Activated CD8-positive, alpha-beta T cell treated with anti-CD3 and anti-CD28 coated beads, Interleukin-2, amount 10 ng/mL, durations not matched to agents 7 days and 5 days (primary cell): ENCODE measurements around the gene DENND2C. TPM values are rescaled to one million over a fixed set of nuclear protein-coding genes. Genes with fewer than 3 reads are reported as not detected.

Source experiments
- ATAC-seq: fragments of 150-1000 bp; cut with Tn5 transposase; one replicate; pipeline ENCODE4 v1.10.0; 2021; ENCODE audit warnings: moderate library complexity
- CTCF ChIA-PET: fragments of 350-600 bp; sonication (Branson Sonifier 250); formaldehyde crosslinking; loops from one replicate; lab custom pipeline; 2021; ENCODE audit warnings: antibody characterized with exemption; lab: Charles Lee
- POLR2A ChIA-PET: fragments of 350-600 bp; sonication (Branson Sonifier 250); formaldehyde crosslinking; loops from one replicate; lab custom pipeline; 2021; ENCODE audit warnings: antibody characterized with exemption; lab: Charles Lee
- DNase-seq: peaks from one replicate; pipeline ENCODE4 v3.0.0-alpha.2; 2020
- H3K27ac Mint-ChIP-seq: one replicate; pipeline ENCODE4 v1.8.0; 2021; ENCODE audit warnings: mild to moderate bottlenecking, mixed read lengths
- H3K27me3 Mint-ChIP-seq: one replicate; pipeline ENCODE4 v1.8.0; 2021; ENCODE audit warnings: low read depth, mixed read lengths
- H3K36me3 Mint-ChIP-seq: one replicate; pipeline ENCODE4 v1.8.0; 2021; ENCODE audit warnings: low read depth, mixed read lengths
- H3K4me1 Mint-ChIP-seq: one replicate; pipeline ENCODE4 v1.8.0; 2021; ENCODE audit warnings: low read depth, mixed read lengths
- H3K4me3 Mint-ChIP-seq: one replicate; pipeline ENCODE4 v1.8.0; 2021; ENCODE audit warnings: mild to moderate bottlenecking, mixed read lengths
- H3K9me3 Mint-ChIP-seq: one replicate; pipeline ENCODE4 v1.8.0; 2022; ENCODE audit warnings: mixed read lengths; ENCODE audit not compliant: insufficient read depth
- total RNA-seq, 2 experiments: library from RNA; stranded (reverse); gene quantifications; one replicate each; pipeline ENCODE4 v1.2.3, GENCODE V29; 2021

Gene DENND2C
- total RNA-seq, 2 experiments from 2014 or later = 0.34 to 0.40 TPM

DNA sequence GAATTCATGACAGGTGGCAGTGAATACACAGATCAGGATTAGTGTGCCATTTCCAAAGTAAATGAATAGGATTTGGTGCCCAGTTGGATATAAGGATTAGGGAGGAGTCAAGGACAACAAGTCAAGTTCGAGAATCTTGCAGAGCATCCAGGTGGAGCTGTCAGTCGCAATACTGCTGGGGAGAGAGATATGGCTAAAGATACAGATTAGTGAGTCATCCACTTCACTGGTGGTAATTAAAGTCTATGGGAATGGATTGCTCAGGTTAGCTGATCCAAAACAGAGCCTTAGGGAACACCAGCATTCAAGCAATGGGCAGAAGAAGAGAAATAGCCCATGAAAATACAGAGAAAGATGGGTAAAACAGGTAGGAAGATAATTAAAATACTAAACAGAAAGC lies 115.3 kb downstream of the DENND2C start:
- Mint-ChIP-seq H3K4me3 (no peak overlapping the region), H3K4me1 (no peaks in the 10 kb centered on the region), H3K27me3 (no peaks in the 10 kb centered on the region), H3K27ac (no peak overlapping the region), H3K9me3 (no peaks in the 10 kb centered on the region), H3K36me3 (no peaks in the 10 kb centered on the region)
- POLR2A ChIA-PET = interaction anchor here (0.6 to 1.1 kb wide), 2 partner anchors 24 to 42 kb away, joined by 3 to 6 read pairs; no protein-coding TSS in a partner anchor
- no peak for ATAC-seq
- DNase-seq = no peak
- CTCF ChIA-PET = interaction anchor here (2.4 kb wide), 1 partner anchor 207 kb away, joined by 12 read pairs; no protein-coding TSS in a partner anchor

DNA sequence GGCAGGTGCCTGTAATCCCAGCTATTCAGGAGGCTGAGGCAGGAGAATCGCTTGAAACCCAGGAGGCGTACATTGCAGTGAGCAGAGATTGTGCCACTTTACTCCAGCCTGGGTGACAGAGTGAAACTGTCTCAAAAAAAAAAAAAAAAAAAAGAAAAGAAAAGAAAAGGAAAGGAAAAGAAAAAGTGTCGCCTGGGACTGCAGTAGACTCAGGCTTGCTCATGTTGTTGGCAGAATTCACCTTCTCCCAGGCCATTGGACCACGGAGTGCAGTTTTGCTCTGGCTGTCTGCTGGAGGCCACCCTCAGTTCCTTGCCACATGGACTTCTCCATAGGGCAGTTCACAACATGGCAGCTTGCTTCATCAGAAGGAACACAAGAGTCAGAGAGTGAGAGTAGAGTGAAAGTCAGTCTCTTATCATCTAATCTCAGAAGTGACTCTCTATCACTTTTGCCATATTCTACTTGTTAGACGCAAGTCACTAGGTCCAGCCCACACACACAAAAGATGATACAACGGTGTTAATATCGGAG lies 117.7 kb downstream of the DENND2C start:
- ChIA-PET CTCF (no interaction called here), POLR2A (no interaction called here)
- no peaks in the 10 kb centered on the region for H3K9me3 Mint-ChIP-seq
- H3K27ac Mint-ChIP-seq = no peak overlapping the region
- H3K4me1 Mint-ChIP-seq = no peaks in the 10 kb centered on the region
- no peak for ATAC-seq
- H3K36me3 Mint-ChIP-seq = no peaks in the 10 kb centered on the region
- no peak for DNase-seq
- H3K4me3 Mint-ChIP-seq = no peak overlapping the region
- H3K27me3 Mint-ChIP-seq = no peaks in the 10 kb centered on the region

DNA sequence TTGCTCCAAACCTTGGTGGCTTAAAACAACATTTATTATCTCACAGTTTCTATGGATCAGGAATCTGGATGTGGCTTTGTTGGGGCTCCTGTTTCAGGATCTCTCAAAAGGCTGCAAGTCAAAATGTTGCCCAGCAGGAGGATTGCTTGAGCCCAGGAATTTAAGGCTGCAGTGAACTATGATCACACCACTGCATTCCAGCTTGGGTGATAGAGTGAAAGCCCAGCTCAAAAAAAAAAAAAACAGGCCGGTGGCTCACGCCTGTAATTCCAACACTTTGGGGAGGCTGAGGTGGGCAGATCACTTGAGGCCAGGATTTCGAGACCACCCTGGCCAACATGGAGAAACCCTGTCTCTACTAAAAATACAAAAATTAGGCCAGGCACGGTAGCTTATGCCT lies 118.4 kb downstream of the DENND2C start:
- Mint-ChIP-seq H3K4me1 (no peaks in the 10 kb centered on the region), H3K36me3 (no peaks in the 10 kb centered on the region), H3K4me3 (no peak overlapping the region), H3K9me3 (no peaks in the 10 kb centered on the region), H3K27me3 (no peaks in the 10 kb centered on the region), H3K27ac (no peak overlapping the region)
- ChIA-PET POLR2A (no interaction called here), CTCF (no interaction called here)
- ATAC-seq (no peak), DNase-seq (no peak)

DNA sequence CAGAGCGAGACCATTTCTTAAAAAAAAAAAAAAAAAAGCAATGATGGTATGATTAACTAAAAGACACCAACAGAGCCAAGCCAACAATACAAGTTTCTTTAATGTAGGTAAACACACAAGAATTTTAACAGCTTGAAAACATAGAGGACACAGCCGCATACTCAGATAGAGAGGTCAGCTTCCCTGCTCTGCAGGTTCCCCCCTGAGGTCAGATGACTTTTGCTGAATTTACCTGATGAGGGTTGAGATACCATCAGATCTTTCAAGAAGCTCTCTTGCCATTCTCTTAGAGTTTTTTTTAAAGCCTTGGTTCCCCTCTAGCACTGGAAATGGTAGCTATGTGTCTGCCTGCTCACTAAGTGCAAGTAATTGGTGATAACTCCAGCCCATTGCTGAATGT lies 119.5 kb downstream of the DENND2C start:
- ATAC-seq (no peak), DNase-seq (no peak)
- ChIA-PET POLR2A (no interaction called here), CTCF (interaction anchor here (1.0 kb wide), 1 partner anchor 10 kb away, joined by 3 read pairs; no protein-coding TSS in a partner anchor)
- Mint-ChIP-seq H3K4me1 (no peaks in the 10 kb centered on the region), H3K4me3 (no peak overlapping the region), H3K27me3 (no peaks in the 10 kb centered on the region), H3K9me3 (no peaks in the 10 kb centered on the region), H3K27ac (no peak overlapping the region), H3K36me3 (no peaks in the 10 kb centered on the region)

DNA sequence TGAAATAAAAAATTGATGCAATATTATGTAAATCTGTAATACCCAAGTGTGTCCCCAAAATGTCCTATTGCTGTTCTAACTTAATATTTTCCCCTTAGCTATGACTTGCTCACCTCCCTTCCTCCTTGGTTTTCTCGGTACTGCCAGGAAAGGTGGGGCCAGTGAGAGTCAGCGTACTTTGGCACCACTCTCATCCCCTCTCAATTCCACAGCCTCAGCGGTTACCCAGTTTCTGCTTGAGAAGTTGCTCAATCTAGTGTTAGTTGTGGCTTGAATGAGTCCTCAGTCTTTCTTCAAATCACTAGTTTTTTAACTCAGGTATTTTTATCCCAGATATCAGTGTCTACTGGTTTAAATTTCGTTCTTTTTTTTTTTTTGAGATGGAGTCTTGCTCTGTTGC lies 120.7 kb downstream of the DENND2C start:
- Mint-ChIP-seq H3K4me3 (no peak overlapping the region), H3K36me3 (no peaks in the 10 kb centered on the region), H3K4me1 (no peaks in the 10 kb centered on the region), H3K9me3 (no peaks in the 10 kb centered on the region), H3K27me3 (no peaks in the 10 kb centered on the region), H3K27ac (no peak overlapping the region)
- CTCF ChIA-PET = no interaction called here
- POLR2A ChIA-PET = no interaction called here
- no peak for DNase-seq
- ATAC-seq = no peak

DNA sequence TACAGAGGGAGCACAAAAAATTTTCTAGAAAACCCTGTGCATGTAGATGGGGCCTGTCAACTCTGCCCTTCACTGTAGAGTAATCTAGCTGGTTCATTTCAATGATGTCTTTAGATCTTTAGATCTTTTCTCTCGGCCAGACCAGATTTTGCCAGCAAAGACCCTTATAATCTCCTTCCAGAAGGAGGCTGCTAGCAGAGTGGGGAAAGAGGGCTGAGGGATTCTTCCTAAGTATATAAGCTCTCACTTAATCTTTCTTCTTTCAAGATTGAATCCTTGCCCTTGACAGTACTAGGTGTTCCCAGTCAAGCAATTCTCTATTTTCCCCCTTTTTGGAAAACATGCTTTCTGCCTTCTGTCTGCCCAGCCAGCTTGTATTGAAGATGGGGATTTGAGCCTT lies 122.8 kb downstream of the DENND2C start:
- H3K9me3 Mint-ChIP-seq = no peaks in the 10 kb centered on the region
- H3K27ac Mint-ChIP-seq = no peak overlapping the region
- ChIA-PET POLR2A (no interaction called here), CTCF (no interaction called here)
- H3K36me3 Mint-ChIP-seq = no peaks in the 10 kb centered on the region
- DNase-seq = no peak
- no peak for ATAC-seq
- no peaks in the 10 kb centered on the region for H3K27me3 Mint-ChIP-seq
- no peak overlapping the region for H3K4me3 Mint-ChIP-seq
- H3K4me1 Mint-ChIP-seq = no peaks in the 10 kb centered on the region

DNA sequence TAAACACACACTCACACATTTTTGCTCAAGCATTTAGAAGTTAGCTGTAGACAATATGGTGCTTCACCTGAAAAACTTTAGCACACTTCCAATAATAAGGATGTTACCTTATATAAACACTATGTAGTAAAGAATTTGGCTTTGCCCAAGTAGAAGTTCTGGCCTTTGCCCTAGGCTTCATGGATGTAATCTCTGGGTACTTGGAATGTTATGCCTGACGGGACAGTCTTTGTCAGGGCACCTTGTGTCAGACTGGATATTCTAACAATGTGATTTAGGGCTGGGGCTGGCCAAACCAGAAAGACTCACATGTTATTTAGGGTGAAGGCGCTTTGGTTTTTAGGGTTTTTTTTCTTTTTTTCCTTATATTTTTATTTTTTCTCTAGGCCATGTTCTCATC lies 124.1 kb downstream of the DENND2C start:
- POLR2A ChIA-PET = no interaction called here
- Mint-ChIP-seq H3K27ac (no peak overlapping the region), H3K9me3 (no peaks in the 10 kb centered on the region), H3K4me1 (no peaks in the 10 kb centered on the region), H3K4me3 (no peak overlapping the region), H3K36me3 (no peaks in the 10 kb centered on the region), H3K27me3 (no peaks in the 10 kb centered on the region)
- no peak for ATAC-seq
- CTCF ChIA-PET = interaction anchor here (1.1 kb wide), 1 partner anchor 21 kb away, joined by 3 read pairs; no protein-coding TSS in a partner anchor
- DNase-seq = no peak

DNA sequence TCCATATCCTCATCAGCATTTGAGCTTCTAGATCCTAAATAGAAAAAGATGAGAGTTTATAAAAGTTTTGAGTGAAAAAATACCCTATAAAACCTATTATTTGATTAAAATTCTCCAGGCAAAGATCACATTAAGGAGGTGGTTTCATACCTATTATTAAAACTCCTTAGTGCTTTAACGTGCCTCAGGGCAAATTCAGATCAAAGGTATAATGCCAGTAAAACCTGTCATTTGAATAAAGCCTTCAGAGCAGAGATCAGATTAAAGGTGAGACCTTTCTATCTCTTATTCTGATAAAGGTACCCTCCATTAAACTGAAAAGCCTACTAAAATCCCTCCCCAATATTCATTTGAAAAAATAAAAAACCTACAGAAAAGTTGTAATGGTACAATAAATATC lies 124.5 kb downstream of the DENND2C start:
- H3K36me3 Mint-ChIP-seq = no peaks in the 10 kb centered on the region
- POLR2A ChIA-PET = no interaction called here

DNA sequence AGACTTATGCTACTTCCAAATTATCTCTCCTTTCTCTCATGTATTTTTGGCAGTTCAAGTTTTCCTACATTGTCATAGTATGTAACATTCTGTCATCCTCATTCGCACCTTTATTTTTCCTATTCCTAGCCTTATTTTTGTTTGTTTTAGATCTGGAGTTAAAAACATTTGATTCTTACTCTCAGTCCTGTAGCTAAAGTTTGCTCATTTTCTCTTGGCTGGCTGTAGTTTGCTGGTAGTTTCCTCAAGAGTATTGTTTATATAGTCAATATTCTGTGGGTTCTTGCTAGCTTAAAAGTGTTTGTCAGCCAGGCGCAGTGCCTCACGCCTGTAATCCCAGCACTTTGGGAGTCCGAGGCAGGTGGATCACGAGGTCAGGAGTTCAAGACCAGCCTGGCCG lies 129.0 kb downstream of the DENND2C start:
- ATAC-seq (no peak), DNase-seq (no peak)
- Mint-ChIP-seq H3K4me3 (no peak overlapping the region), H3K4me1 (no peaks in the 10 kb centered on the region), H3K9me3 (no peaks in the 10 kb centered on the region), H3K27me3 (no peaks in the 10 kb centered on the region), H3K27ac (no peak overlapping the region), H3K36me3 (no peaks in the 10 kb centered on the region)
- ChIA-PET POLR2A (no interaction called here), CTCF (interaction anchor here (1.1 kb wide), 1 partner anchor 194 kb away, joined by 3 read pairs; no protein-coding TSS in a partner anchor)

More for the DNA sequence above, 124.5 kb downstream of the DENND2C start:
- no peak for ATAC-seq
- DNase-seq = no peak
- Mint-ChIP-seq H3K4me3 (no peak overlapping the region), H3K27me3 (no peaks in the 10 kb centered on the region), H3K9me3 (no peaks in the 10 kb centered on the region), H3K27ac (no peak overlapping the region), H3K4me1 (no peaks in the 10 kb centered on the region)
- CTCF ChIA-PET = interaction anchor here (1.1 kb wide), 1 partner anchor 21 kb away, joined by 3 read pairs; no protein-coding TSS in a partner anchor

DNA sequence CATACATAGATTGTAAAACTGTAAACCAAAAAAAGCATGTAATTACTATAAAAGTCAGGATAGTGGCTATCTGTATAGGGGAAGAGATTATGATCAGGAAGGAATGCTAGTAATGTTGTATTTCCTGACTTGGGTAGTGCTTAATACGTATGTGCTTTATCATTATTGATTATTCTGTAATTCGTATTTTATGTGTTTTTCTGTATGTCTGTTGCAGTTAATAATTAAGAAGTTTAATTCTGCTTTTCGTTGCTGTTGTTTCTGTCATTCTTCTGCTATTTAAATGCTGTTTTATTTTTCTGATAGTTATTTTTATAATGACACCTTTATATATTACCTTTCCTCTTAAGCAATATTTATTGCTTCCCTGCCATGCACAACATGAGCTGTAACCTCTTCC lies 129.6 kb downstream of the DENND2C start:
- Mint-ChIP-seq H3K4me3 (no peak overlapping the region), H3K27ac (no peak overlapping the region), H3K36me3 (no peaks in the 10 kb centered on the region), H3K9me3 (no peaks in the 10 kb centered on the region), H3K27me3 (no peaks in the 10 kb centered on the region), H3K4me1 (no peaks in the 10 kb centered on the region)
- ATAC-seq = no peak
- POLR2A ChIA-PET = no interaction called here
- DNase-seq = no peak
- CTCF ChIA-PET = interaction anchor here (1.1 kb wide), 1 partner anchor 193 kb away, joined by 3 read pairs; no protein-coding TSS in a partner anchor

DNA sequence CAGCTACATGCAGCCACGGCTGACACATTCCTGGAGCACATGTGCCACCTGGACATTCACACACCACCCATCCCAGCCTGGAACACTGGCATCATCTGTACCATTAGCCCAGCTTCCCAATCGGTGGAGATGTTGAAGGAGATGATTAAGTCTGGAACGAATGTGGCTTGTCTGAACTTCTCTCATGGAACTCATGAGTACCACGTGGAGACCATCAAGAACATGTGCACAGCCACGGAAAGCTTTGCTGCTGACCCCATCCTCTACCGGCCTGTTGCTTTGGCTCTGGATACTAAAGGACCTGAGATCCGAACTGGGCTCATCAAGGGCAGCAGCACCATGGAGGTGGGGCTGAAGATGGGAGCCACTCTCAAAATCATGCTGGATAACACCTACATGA lies 133.8 kb downstream of the DENND2C start:
- Mint-ChIP-seq H3K4me1 (peaks cover 2% of the 10 kb centered on the region), H3K27ac (no peak overlapping the region), H3K36me3 (no peaks in the 10 kb centered on the region), H3K4me3 (no peak overlapping the region), H3K9me3 (no peaks in the 10 kb centered on the region), H3K27me3 (no peaks in the 10 kb centered on the region)
- no peak for ATAC-seq
- ChIA-PET POLR2A (no interaction called here), CTCF (no interaction called here)
- no peak for DNase-seq

DNA sequence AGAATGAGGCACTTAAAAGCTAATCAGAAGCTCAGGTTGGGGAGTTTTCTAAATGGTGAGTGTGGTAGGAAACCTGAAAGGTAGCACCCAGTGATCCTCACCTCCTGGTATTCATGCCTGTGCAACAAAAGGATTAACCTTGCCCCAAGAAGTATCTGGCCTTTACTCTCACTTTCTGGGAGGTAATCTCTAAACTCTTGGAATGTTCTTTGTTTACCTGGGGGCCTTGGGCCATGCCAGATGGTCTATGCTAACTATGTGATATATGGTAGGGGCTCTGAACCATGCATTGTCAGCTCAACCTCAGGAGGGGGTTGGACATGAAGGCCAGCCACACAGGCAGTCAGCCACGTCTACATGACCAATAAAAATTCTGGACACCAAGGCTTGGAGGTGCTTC lies 134.4 kb downstream of the DENND2C start:
- no peak overlapping the region for H3K4me3 Mint-ChIP-seq
- ChIA-PET POLR2A (no interaction called here), CTCF (no interaction called here)
- no peaks in the 10 kb centered on the region for H3K9me3 Mint-ChIP-seq
- peaks cover 2% of the 10 kb centered on the region for H3K4me1 Mint-ChIP-seq
- no peaks in the 10 kb centered on the region for H3K36me3 Mint-ChIP-seq
- no peaks in the 10 kb centered on the region for H3K27me3 Mint-ChIP-seq
- DNase-seq (no peak), ATAC-seq (no peak)
- no peak overlapping the region for H3K27ac Mint-ChIP-seq
